ENCODE measurements around the gene RFX1. TPM values are rescaled to one million over a fixed set of nuclear protein-coding genes. Genes with fewer than 3 reads are reported as not detected.

The RFX1 gene
- total and polyA plus RNA-seq, 2 experiments from 2014 or later = 2.2 to 2.4 TPM

DNA sequence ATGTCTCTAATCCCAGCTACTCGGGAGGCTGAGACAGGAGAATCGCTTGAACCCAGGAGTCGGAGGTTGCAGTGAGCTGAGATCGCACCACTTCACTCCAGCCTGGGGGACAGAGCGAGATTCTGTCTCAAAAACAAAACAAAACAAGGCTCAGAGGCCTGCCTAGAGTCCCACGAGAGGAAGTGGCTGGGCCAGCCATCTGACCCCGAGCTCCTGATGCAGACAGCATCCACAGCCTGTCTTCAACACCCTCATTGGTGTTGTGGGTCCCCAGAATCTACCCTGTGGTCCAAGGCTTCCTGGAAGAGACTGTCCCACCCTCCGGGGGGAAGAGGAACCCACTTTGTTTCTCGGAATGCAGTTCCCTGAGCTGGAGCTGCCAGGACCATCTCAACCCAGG is 24.7 kb downstream of the RFX1 start:
- Histone ChIP-seq H3K36me3 (replicated peaks; ENCODE audit: insufficient read depth, low read depth) (no peaks in the 10 kb centered on the region), H3K4me3 (no peak overlapping the region), H2AFZ (no peak overlapping the region), H3K9me2 (replicated peaks; ENCODE audit: insufficient read depth) (no peaks in the 10 kb centered on the region), H3K4me1 (ENCODE audit: insufficient read depth) (peaks cover 12% of the 10 kb centered on the region), H3K4me2 (no peak overlapping the region), H4K20me1 (ENCODE audit: insufficient read depth, poor library complexity, severe bottlenecking) (no peaks in the 10 kb centered on the region), H3K79me2 (no peaks in the 10 kb centered on the region), H3K27me3 (no peaks in the 10 kb centered on the region), H3K9me3 (ENCODE audit: low read depth) (no peaks in the 10 kb centered on the region), H3K27ac (no peak overlapping the region)
- 96% methylated on average over 9 of the region's 9 CpGs for WGBS (ENCODE audit: low lambda C conversion rate, missing lambda C conversion rate)
- TF ChIP-seq EZH2 (IDR thresholded peaks at IDR 0.05; ENCODE audit: borderline replicate concordance) (no peak), CTCF (IDR thresholded peaks at IDR 0.05; ENCODE audit: poor library complexity) (no peak), EZH2phosphoT487 (IDR thresholded peaks at IDR 0.05; ENCODE audit: low read depth, severe bottlenecking, unreplicated experiment) (no peak)
- no peak for DNase-seq (ENCODE audit: low spot score)

GRCh38 chr19:13981021-13981420 is 25.1 kb downstream of the RFX1 start:
- H3K4me1 ChIP-seq (ENCODE audit: insufficient read depth) = peaks cover 12% of the 10 kb centered on the region
- H3K79me2 ChIP-seq = no peaks in the 10 kb centered on the region
- TF ChIP-seq CTCF (IDR thresholded peaks at IDR 0.05; ENCODE audit: poor library complexity) (no peak), EZH2 (IDR thresholded peaks at IDR 0.05; ENCODE audit: borderline replicate concordance) (no peak), EZH2phosphoT487 (IDR thresholded peaks at IDR 0.05; ENCODE audit: low read depth, severe bottlenecking, unreplicated experiment) (no peak)
- H3K27me3 ChIP-seq = no peaks in the 10 kb centered on the region
- H3K4me3 ChIP-seq = no peak overlapping the region
- WGBS (ENCODE audit: low lambda C conversion rate, missing lambda C conversion rate) = 90% methylated on average over 5 of the region's 5 CpGs
- no peaks in the 10 kb centered on the region for H4K20me1 ChIP-seq (ENCODE audit: insufficient read depth, poor library complexity, severe bottlenecking)
- no peak for DNase-seq (ENCODE audit: low spot score)
- H2AFZ ChIP-seq = no peak overlapping the region
- H3K9me2 ChIP-seq (replicated peaks; ENCODE audit: insufficient read depth) = no peaks in the 10 kb centered on the region
- H3K36me3 ChIP-seq (replicated peaks; ENCODE audit: insufficient read depth, low read depth) = no peaks in the 10 kb centered on the region
- H3K9me3 ChIP-seq (ENCODE audit: low read depth) = no peaks in the 10 kb centered on the region
- H3K27ac ChIP-seq = no peak overlapping the region
- no peak overlapping the region for H3K4me2 ChIP-seq

- Histone ChIP-seq H3K4me1 (ENCODE audit: insufficient read depth) (peaks cover 12% of the 10 kb centered on the region), H3K4me3 (no peak overlapping the region), H3K36me3 (replicated peaks; ENCODE audit: insufficient read depth, low read depth) (no peaks in the 10 kb centered on the region), H3K27ac (no peak overlapping the region), H3K9me3 (ENCODE audit: low read depth) (no peaks in the 10 kb centered on the region), H3K79me2 (no peaks in the 10 kb centered on the region), H3K27me3 (no peaks in the 10 kb centered on the region), H3K9me2 (replicated peaks; ENCODE audit: insufficient read depth) (no peaks in the 10 kb centered on the region), H3K4me2 (no peak overlapping the region), H4K20me1 (ENCODE audit: insufficient read depth, poor library complexity, severe bottlenecking) (no peaks in the 10 kb centered on the region), H2AFZ (no peak overlapping the region)
- WGBS (ENCODE audit: low lambda C conversion rate, missing lambda C conversion rate) = 91% methylated on average over 15 of the region's 15 CpGs
- DNase-seq (ENCODE audit: low spot score) = no peak
- no peak for TF ChIP-seq EZH2 (IDR thresholded peaks at IDR 0.05; ENCODE audit: borderline replicate concordance)
- no peak for TF ChIP-seq EZH2phosphoT487 (IDR thresholded peaks at IDR 0.05; ENCODE audit: low read depth, severe bottlenecking, unreplicated experiment)
Measured at GRCh38 chr19:13980340-13980739, 25.8 kb downstream of the RFX1 start.

DNA sequence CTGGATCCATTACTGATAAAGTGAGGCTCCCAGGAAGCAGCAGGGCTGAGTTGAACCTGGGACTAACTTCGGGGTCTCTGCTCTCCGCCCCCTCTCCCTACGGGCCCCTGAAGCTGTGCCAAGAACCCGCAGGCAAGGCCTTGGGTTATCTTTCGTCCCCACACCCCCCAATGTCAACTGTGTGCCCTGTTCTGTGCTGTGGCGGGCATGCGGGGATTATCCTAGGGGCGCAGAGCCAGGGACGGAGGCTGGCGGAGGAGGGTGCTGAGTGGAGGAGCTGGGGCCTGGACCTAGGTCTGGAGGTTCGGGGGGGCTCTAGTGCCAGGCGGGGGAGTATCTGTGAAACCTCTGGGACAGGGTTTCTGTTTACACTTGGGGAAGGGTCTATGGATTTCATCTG is 26.4 kb downstream of the RFX1 start:
- H3K4me2 ChIP-seq = peak overlapping the region; percentile 97
- no peak overlapping the region for H2AFZ ChIP-seq
- no peaks in the 10 kb centered on the region for H3K79me2 ChIP-seq
- H3K9me2 ChIP-seq (replicated peaks; ENCODE audit: insufficient read depth) = no peaks in the 10 kb centered on the region
- H4K20me1 ChIP-seq (ENCODE audit: insufficient read depth, poor library complexity, severe bottlenecking) = no peaks in the 10 kb centered on the region
- H3K9me3 ChIP-seq (ENCODE audit: low read depth) = no peaks in the 10 kb centered on the region
- H3K27ac ChIP-seq = peak overlapping the region; percentile 77
- no peak overlapping the region for H3K4me3 ChIP-seq
- H3K4me1 ChIP-seq (ENCODE audit: insufficient read depth) = peaks cover 12% of the 10 kb centered on the region
- 83% methylated on average over 11 of the region's 12 CpGs for WGBS (ENCODE audit: low lambda C conversion rate, missing lambda C conversion rate)
- H3K36me3 ChIP-seq (replicated peaks; ENCODE audit: insufficient read depth, low read depth) = no peaks in the 10 kb centered on the region
- TF ChIP-seq EZH2 (IDR thresholded peaks at IDR 0.05; ENCODE audit: borderline replicate concordance) (no peak), CTCF (IDR thresholded peaks at IDR 0.05; ENCODE audit: poor library complexity) (no peak), EZH2phosphoT487 (IDR thresholded peaks at IDR 0.05; ENCODE audit: low read depth, severe bottlenecking, unreplicated experiment) (no peak)
- H3K27me3 ChIP-seq = no peaks in the 10 kb centered on the region
- no peak for DNase-seq (ENCODE audit: low spot score)

Measured in hepatocyte (in vitro differentiated cells).